ENCODE data around the gene TMEM108.

GRCh38 chr3:133206921-133207320, 168.7 kb downstream of the TMEM108 start:
- TF ChIP-seq YY1 (IDR thresholded peaks at IDR 0.05; ENCODE audit: low read depth, low read length) (no peak), POLR2AphosphoS2 (IDR thresholded peaks at IDR 0.05; ENCODE audit: low read depth, low read length) (no peak), CREB1 (IDR thresholded peaks at IDR 0.05; ENCODE audit: low read depth) (no peak), MAX (IDR thresholded peaks at IDR 0.05; ENCODE audit: low read depth, low read length) (no peak), REST (IDR thresholded peaks at IDR 0.05; ENCODE audit: low read depth, low read length) (no peak), NR2F1 (conservative IDR thresholded peaks at IDR 0.05) (no peak)

All from GM12878 (cell line).